HepG2 (cell line): Measurements from ENCODE around the gene BOLA3. TPM values are rescaled to one million over a fixed set of nuclear protein-coding genes. Genes with fewer than 3 reads are reported as not detected.

Experiments
- CBX5 ChIP-seq: sonication (generic); formaldehyde crosslinking; IDR thresholded peaks from 2 replicates; pipeline ENCODE4 v1.4.0; 2020; ENCODE audit warnings: missing genetic modification reagents, borderline replicate concordance
- FOXM1 ChIP-seq: sonication (generic); formaldehyde crosslinking; IDR thresholded peaks from 2 replicates; pipeline ENCODE4 v1.5.0; 2020; ENCODE audit warnings: missing genetic modification reagents
- HOXA5 ChIP-seq: sonication (generic); formaldehyde crosslinking; IDR thresholded peaks from 2 replicates; pipeline ENCODE4 v1.4.0; 2020; ENCODE audit warnings: missing genetic modification reagents
- KAT7 ChIP-seq: IDR thresholded peaks from 2 replicates; pipeline ENCODE4 v1.6.1; 2018; ENCODE audit warnings: borderline replicate concordance, missing compliant biosample characterization
- MZF1 ChIP-seq: sonication (generic); formaldehyde crosslinking; IDR thresholded peaks from 2 replicates; pipeline ENCODE4 v1.8.1; 2023; ENCODE audit warnings: mild to moderate bottlenecking, missing genetic modification reagents, borderline replicate concordance
- NFIC ChIP-seq: IDR thresholded peaks from 2 replicates; pipeline ENCODE4 v1.6.1; 2012; ENCODE audit warnings: mild to moderate bottlenecking, low read length, inconsistent platforms
- SMAD3 ChIP-seq: sonication (generic); formaldehyde crosslinking; IDR thresholded peaks from 2 replicates; pipeline ENCODE4 v1.4.0; 2020; ENCODE audit warnings: missing genetic modification reagents
- XBP1 ChIP-seq: sonication (generic); formaldehyde crosslinking; IDR thresholded peaks from 2 replicates; pipeline ENCODE4 v1.5.0; 2020; ENCODE audit warnings: missing genetic modification reagents
- ZNF614 ChIP-seq: IDR thresholded peaks from 2 replicates; pipeline ENCODE4 v1.6.1; 2018; ENCODE audit warnings: missing biosample characterization, missing genetic modification reagents, inconsistent platforms, borderline replicate concordance
- ZNF616 ChIP-seq: sonication (generic); formaldehyde crosslinking; IDR thresholded peaks from 2 replicates; pipeline ENCODE4 v1.5.0; 2020; ENCODE audit warnings: low read depth, mild to moderate bottlenecking, missing genetic modification reagents
- ZNF788 ChIP-seq: sonication (generic); formaldehyde crosslinking; IDR thresholded peaks from 2 replicates; pipeline ENCODE4 v1.5.0; 2020; ENCODE audit warnings: mild to moderate bottlenecking, missing genetic modification reagents, borderline replicate concordance
- polyA plus RNA-seq, 8 experiments: library from polyadenylated mRNA; depleted of rRNA in 3 of 8; stranded (reverse) in 7 of 8; unstranded in 1 of 8; fragments of >200 nt; fragmentation: Illumina TruSeq in 4 of 8; extraction: Trizol in 4 of 8; gene quantifications; 2 replicates each; pipeline versions ENCODE4 v1.2.1 to v1.2.3, GENCODE V29; 2011 to 2016; ENCODE audit warnings: low read depth in 4 of 8, missing spikeins in 1 of 8, mixed read lengths in 1 of 8; ENCODE audit not compliant: insufficient read depth in 1 of 8
- total RNA-seq, 5 experiments: library from RNA; depleted of rRNA; stranded (reverse); fragments of >200 nt; fragmentation: Illumina TruSeq; extraction: Trizol; gene quantifications; 2 replicates each; pipeline ENCODE4 v1.2.3, GENCODE V29; 2016; ENCODE audit warnings: low read depth in 1 of 5
- TF ChIP-seq, protein P1 (sequence below): sonication (generic); formaldehyde crosslinking; IDR thresholded peaks from 2 replicates; pipeline ENCODE4 v1.4.0; 2020; ENCODE audit warnings: missing genetic modification reagents
- TF ChIP-seq, protein P2 (sequence below): sonication (generic); formaldehyde crosslinking; IDR thresholded peaks from 2 replicates; pipeline ENCODE4 v1.4.0; 2020; ENCODE audit warnings: missing genetic modification reagents, borderline replicate concordance
- TF ChIP-seq, protein P3 (sequence below): sonication (generic); formaldehyde crosslinking; IDR thresholded peaks from 2 replicates; pipeline ENCODE4 v1.8.1; 2023; ENCODE audit warnings: missing genetic modification reagents, mild to moderate bottlenecking, borderline replicate concordance
- TF ChIP-seq, protein P4 (sequence below): sonication (generic); formaldehyde crosslinking; IDR thresholded peaks from 2 replicates; pipeline ENCODE4 v1.5.0; 2020; ENCODE audit warnings: mild to moderate bottlenecking, missing genetic modification reagents, borderline replicate concordance
- TF ChIP-seq, protein P5 (sequence below): sonication (generic); formaldehyde crosslinking; IDR thresholded peaks from 2 replicates; pipeline ENCODE4 v1.8.1; 2023; ENCODE audit warnings: missing genetic modification reagents, inconsistent platforms, borderline replicate concordance
- TF ChIP-seq, protein P6 (sequence below): sonication (generic); formaldehyde crosslinking; IDR thresholded peaks from 2 replicates; pipeline ENCODE4 v1.5.0; 2020; ENCODE audit warnings: missing genetic modification reagents

BOLA3 gene
- total and polyA plus RNA-seq, 2 of the 13 experiments (the other 11 are each of a cell fraction or from before 2014, with no cell fraction given): 89.7 to 170 TPM

DNA sequence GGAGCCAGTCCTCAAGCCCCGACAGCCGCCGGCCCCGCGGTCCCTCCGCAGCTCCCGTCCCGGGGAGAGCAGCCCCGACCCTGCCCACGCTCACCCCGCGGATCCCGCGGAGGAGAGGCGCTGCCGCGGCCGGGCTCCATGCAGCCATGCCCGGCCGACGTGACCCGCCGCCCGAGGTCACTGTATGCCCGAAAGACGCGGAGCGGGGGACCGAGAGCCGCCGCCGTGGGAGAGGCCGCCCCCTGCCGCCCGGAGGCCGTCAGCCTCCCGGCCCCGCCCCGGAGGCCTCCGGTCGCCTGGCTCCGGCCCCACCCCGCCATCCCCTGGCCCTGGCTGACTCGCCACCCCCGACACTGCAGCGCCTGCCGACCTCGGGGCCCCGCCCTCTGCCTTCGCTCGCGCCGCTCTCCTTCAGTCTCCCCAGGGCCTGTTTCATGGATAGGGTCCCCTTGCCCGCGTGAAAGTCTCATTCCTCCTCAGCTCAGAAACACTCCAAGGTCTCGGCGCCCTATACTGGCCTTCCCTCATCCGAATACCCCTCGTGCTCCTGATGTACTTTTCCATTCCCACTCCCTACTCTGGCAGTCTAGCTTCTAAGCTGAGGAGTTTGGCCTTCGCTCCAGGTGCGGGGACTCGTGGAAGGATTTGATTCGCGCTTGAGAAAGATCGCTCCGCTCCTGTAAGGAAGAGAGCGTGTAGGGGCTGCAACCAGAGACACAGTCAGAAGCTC, at the start of gene BOLA3 (continued):
- TF ChIP-seq, protein P1, sequence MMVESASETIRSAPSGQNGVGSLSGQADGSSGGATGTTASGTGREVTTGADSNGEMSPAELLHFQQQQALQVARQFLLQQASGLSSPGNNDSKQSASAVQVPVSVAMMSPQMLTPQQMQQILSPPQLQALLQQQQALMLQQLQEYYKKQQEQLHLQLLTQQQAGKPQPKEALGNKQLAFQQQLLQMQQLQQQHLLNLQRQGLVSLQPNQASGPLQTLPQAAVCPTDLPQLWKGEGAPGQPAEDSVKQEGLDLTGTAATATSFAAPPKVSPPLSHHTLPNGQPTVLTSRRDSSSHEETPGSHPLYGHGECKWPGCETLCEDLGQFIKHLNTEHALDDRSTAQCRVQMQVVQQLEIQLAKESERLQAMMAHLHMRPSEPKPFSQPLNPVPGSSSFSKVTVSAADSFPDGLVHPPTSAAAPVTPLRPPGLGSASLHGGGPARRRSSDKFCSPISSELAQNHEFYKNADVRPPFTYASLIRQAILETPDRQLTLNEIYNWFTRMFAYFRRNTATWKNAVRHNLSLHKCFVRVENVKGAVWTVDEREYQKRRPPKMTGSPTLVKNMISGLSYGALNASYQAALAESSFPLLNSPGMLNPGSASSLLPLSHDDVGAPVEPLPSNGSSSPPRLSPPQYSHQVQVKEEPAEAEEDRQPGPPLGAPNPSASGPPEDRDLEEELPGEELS (CRISPR knock-in tag): peak; percentile 60
- peak; percentile 82 for TF ChIP-seq HOXA5 (CRISPR knock-in tag)
- TF ChIP-seq, protein P2, sequence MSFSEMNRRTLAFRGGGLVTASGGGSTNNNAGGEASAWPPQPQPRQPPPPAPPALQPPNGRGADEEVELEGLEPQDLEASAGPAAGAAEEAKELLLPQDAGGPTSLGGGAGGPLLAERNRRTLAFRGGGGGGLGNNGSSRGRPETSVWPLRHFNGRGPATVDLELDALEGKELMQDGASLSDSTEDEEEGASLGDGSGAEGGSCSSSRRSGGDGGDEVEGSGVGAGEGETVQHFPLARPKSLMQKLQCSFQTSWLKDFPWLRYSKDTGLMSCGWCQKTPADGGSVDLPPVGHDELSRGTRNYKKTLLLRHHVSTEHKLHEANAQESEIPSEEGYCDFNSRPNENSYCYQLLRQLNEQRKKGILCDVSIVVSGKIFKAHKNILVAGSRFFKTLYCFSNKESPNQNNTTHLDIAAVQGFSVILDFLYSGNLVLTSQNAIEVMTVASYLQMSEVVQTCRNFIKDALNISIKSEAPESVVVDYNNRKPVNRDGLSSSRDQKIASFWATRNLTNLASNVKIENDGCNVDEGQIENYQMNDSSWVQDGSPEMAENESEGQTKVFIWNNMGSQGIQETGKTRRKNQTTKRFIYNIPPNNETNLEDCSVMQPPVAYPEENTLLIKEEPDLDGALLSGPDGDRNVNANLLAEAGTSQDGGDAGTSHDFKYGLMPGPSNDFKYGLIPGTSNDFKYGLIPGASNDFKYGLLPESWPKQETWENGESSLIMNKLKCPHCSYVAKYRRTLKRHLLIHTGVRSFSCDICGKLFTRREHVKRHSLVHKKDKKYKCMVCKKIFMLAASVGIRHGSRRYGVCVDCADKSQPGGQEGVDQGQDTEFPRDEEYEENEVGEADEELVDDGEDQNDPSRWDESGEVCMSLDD (CRISPR knock-in tag): peak; percentile 83; the same call in 1 of the 2 replicates
- TF ChIP-seq XBP1 (CRISPR knock-in tag): no peak
- no peak for TF ChIP-seq MZF1 (CRISPR knock-in tag)
- peak; percentile 92; the same call in 1 of the 2 replicates for TF ChIP-seq KAT7 (CRISPR knock-in tag)
- TF ChIP-seq, protein P3, sequence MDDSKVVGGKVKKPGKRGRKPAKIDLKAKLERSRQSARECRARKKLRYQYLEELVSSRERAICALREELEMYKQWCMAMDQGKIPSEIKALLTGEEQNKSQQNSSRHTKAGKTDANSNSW (CRISPR knock-in tag): no peak
- no peak for TF ChIP-seq CBX5 (CRISPR knock-in tag)
- TF ChIP-seq FOXM1 (CRISPR knock-in tag): 0 out of 2 replicates have a peak, but pooled peaks have one; percentile 67
- no peak for TF ChIP-seq SMAD3 (CRISPR knock-in tag)
- TF ChIP-seq NFIC: peak; percentile 25; the same call in 1 of the 2 replicates
- TF ChIP-seq, protein P4, sequence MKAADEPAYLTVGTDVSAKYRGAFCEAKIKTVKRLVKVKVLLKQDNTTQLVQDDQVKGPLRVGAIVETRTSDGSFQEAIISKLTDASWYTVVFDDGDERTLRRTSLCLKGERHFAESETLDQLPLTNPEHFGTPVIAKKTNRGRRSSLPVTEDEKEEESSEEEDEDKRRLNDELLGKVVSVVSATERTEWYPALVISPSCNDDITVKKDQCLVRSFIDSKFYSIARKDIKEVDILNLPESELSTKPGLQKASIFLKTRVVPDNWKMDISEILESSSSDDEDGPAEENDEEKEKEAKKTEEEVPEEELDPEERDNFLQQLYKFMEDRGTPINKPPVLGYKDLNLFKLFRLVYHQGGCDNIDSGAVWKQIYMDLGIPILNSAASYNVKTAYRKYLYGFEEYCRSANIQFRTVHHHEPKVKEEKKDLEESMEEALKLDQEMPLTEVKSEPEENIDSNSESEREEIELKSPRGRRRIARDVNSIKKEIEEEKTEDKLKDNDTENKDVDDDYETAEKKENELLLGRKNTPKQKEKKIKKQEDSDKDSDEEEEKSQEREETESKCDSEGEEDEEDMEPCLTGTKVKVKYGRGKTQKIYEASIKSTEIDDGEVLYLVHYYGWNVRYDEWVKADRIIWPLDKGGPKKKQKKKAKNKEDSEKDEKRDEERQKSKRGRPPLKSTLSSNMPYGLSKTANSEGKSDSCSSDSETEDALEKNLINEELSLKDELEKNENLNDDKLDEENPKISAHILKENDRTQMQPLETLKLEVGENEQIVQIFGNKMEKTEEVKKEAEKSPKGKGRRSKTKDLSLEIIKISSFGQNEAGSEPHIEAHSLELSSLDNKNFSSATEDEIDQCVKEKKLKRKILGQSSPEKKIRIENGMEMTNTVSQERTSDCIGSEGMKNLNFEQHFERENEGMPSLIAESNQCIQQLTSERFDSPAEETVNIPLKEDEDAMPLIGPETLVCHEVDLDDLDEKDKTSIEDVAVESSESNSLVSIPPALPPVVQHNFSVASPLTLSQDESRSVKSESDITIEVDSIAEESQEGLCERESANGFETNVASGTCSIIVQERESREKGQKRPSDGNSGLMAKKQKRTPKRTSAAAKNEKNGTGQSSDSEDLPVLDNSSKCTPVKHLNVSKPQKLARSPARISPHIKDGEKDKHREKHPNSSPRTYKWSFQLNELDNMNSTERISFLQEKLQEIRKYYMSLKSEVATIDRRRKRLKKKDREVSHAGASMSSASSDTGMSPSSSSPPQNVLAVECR: peak; percentile 98
- TF ChIP-seq ZNF614: peak; percentile 60; the same call in 1 of the 2 replicates
- TF ChIP-seq, protein P5, sequence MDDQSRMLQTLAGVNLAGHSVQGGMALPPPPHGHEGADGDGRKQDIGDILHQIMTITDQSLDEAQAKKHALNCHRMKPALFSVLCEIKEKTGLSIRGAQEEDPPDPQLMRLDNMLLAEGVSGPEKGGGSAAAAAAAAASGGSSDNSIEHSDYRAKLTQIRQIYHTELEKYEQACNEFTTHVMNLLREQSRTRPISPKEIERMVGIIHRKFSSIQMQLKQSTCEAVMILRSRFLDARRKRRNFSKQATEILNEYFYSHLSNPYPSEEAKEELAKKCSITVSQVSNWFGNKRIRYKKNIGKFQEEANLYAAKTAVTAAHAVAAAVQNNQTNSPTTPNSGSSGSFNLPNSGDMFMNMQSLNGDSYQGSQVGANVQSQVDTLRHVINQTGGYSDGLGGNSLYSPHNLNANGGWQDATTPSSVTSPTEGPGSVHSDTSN (CRISPR knock-in tag): 0 out of 2 replicates have a peak, but pooled peaks have one; percentile 76
- TF ChIP-seq, protein P6, sequence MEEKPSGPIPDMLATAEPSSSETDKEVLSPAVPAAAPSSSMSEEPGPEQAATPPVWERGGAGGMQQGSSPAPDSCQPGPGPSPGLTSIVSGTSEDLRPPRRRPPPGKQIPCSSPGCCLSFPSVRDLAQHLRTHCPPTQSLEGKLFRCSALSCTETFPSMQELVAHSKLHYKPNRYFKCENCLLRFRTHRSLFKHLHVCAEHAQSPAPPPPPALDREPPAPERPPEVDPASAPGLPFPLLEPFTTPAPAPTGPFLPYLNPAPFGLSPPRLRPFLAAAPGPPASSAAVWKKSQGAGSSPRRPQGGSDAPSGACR (CRISPR knock-in tag): no peak
- peak; percentile 42; the same call in 1 of the 2 replicates for TF ChIP-seq ZNF616
- peak; percentile 88 for TF ChIP-seq ZNF788
